ENCODE data around the gene CLASP2.

Gene CLASP2

DNA sequence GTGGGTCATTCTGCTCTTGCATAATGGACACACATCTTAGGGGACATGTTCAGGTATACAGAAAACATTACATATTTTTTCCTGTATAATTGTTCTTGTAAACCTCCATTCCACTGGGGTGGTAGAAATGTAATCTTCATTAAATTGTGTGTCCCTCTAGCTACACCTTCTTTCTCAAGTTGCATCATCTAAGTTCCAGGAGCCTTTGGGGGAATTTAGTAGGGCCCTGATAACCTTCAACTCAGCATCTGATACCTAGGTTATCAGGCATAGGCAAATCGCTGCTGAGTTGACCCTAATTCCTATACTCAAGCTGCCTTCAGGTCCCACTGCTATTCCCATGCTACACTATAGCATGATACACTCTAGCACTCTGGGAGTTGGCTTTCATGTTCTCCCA is 19.1 kb upstream of the CLASP2 start:
- Histone ChIP-seq H3K4me2 (ENCODE audit: insufficient read depth, low read length, poor library complexity, severe bottlenecking) (no peak overlapping the region), H2AFZ (ENCODE audit: low read length) (no peak overlapping the region), H3K9me3 (replicated peaks in 1 of 2; ENCODE audit: control insufficient read depth in 2 of 2, insufficient read depth in 1 of 2, low read depth in 1 of 2, low read length in 2 of 2) (no peaks in the 10 kb centered on the region), H3K27ac (replicated peaks; ENCODE audit: low read length) (no peak overlapping the region), H3K27me3 (ENCODE audit: control insufficient read depth in 3 of 3, insufficient read depth in 3 of 3, low read depth in 1 of 3, low read length in 3 of 3) (peaks cover 0 to 4% (median 0%) of the 10 kb centered on the region in 3 experiments), H3K79me1 (ENCODE audit: low read depth, low read length) (no peaks in the 10 kb centered on the region), H3K4me3 (ENCODE audit: low read length in 2 of 2) (no peak overlapping the region), H2AK5ac (ENCODE audit: low read depth, low read length) (no peak overlapping the region), H4K91ac (ENCODE audit: low read depth, low read length, poor library complexity) (no peak overlapping the region), H3K4ac (ENCODE audit: low read length) (no peak overlapping the region), H4K8ac (ENCODE audit: low read depth, low read length) (no peak overlapping the region), H3K18ac (ENCODE audit: low read length) (no peak overlapping the region), H2BK15ac (ENCODE audit: low read length) (no peak overlapping the region), H3K36me3 (replicated peaks in 1 of 2; ENCODE audit: control insufficient read depth in 2 of 2, insufficient read depth in 2 of 2, low read length in 2 of 2) (no peaks in the 10 kb centered on the region), H2BK5ac (ENCODE audit: low read length) (no peak overlapping the region), H2BK120ac (ENCODE audit: low read depth, low read length) (no peak overlapping the region), H3K4me1 (ENCODE audit: control insufficient read depth in 2 of 2, insufficient read depth in 1 of 2, low read depth in 1 of 2, low read length in 2 of 2) (no peaks in the 10 kb centered on the region), H3K14ac (ENCODE audit: low read length) (no peak overlapping the region), H2BK12ac (ENCODE audit: low read length) (no peak overlapping the region), H3K9ac (ENCODE audit: low read depth, low read length, poor library complexity) (no peak overlapping the region), H3K23ac (ENCODE audit: low read depth, low read length, poor library complexity) (no peak overlapping the region)
- no CpG with 5 or more reads among the region's 1 CpG for WGBS, 2 donors (ENCODE audit: extremely low coverage in 2 of 2, insufficient read length in 2 of 2, insufficient replicate concordance in 1 of 2)
- DNase-seq (ENCODE audit: low spot score): no peak

- H3K4ac ChIP-seq (ENCODE audit: low read length): no peak overlapping the region
- peaks cover 0 to 5% of the 10 kb centered on the region in 2 donors for H3K9me3 ChIP-seq (replicated peaks in 1 of 2; ENCODE audit: control insufficient read depth in 2 of 2, insufficient read depth in 1 of 2, low read depth in 1 of 2, low read length in 2 of 2)
- H3K36me3 ChIP-seq (replicated peaks in 1 of 2; ENCODE audit: control insufficient read depth in 2 of 2, insufficient read depth in 2 of 2, low read length in 2 of 2): no peaks in the 10 kb centered on the region
- H2BK5ac ChIP-seq (ENCODE audit: low read length): no peak overlapping the region
- H3K27ac ChIP-seq (replicated peaks; ENCODE audit: low read length): no peak overlapping the region
- H4K8ac ChIP-seq (ENCODE audit: low read depth, low read length): no peak overlapping the region
- DNase-seq (ENCODE audit: low spot score): no peak
- H2AFZ ChIP-seq (ENCODE audit: low read length): no peak overlapping the region
- no peak overlapping the region for H3K14ac ChIP-seq (ENCODE audit: low read length)
- H2BK15ac ChIP-seq (ENCODE audit: low read length): no peak overlapping the region
- WGBS, 2 donors (ENCODE audit: extremely low coverage in 2 of 2, insufficient read length in 2 of 2, insufficient replicate concordance in 1 of 2): no CpG with 5 or more reads among the region's 3 CpGs
- H2BK12ac ChIP-seq (ENCODE audit: low read length): no peak overlapping the region
- H2AK5ac ChIP-seq (ENCODE audit: low read depth, low read length): no peak overlapping the region
- no peaks in the 10 kb centered on the region for H3K4me1 ChIP-seq (ENCODE audit: control insufficient read depth in 2 of 2, insufficient read depth in 1 of 2, low read depth in 1 of 2, low read length in 2 of 2)
- peaks cover 0 to 3% (median 0%) of the 10 kb centered on the region in 3 experiments for H3K27me3 ChIP-seq (ENCODE audit: control insufficient read depth in 3 of 3, insufficient read depth in 3 of 3, low read depth in 1 of 3, low read length in 3 of 3)
- no peak overlapping the region for H3K4me2 ChIP-seq (ENCODE audit: insufficient read depth, low read length, poor library complexity, severe bottlenecking)
- no peak overlapping the region for H3K9ac ChIP-seq (ENCODE audit: low read depth, low read length, poor library complexity)
- no peak overlapping the region for H2BK120ac ChIP-seq (ENCODE audit: low read depth, low read length)
- H4K91ac ChIP-seq (ENCODE audit: low read depth, low read length, poor library complexity): no peak overlapping the region
- no peak overlapping the region for H3K4me3 ChIP-seq (ENCODE audit: low read length in 2 of 2)
- no peaks in the 10 kb centered on the region for H3K79me1 ChIP-seq (ENCODE audit: low read depth, low read length)
- H3K18ac ChIP-seq (ENCODE audit: low read length): no peak overlapping the region
- no peak overlapping the region for H3K23ac ChIP-seq (ENCODE audit: low read depth, low read length, poor library complexity)
These were observed 14.3 kb upstream of the CLASP2 start for GRCh38 chr3:33732394-33732793.

GRCh38 chr3:33729993-33730392 is 11.9 kb upstream of the CLASP2 start:
- H3K27me3 ChIP-seq (ENCODE audit: control insufficient read depth in 3 of 3, insufficient read depth in 3 of 3, low read depth in 1 of 3, low read length in 3 of 3): no peaks in the 10 kb centered on the region
- no peak for DNase-seq (ENCODE audit: low spot score)
- H3K4me3 ChIP-seq (ENCODE audit: low read length in 2 of 2): no peak overlapping the region
- no peaks in the 10 kb centered on the region for H3K36me3 ChIP-seq (replicated peaks in 1 of 2; ENCODE audit: control insufficient read depth in 2 of 2, insufficient read depth in 2 of 2, low read length in 2 of 2)
- no peak overlapping the region for H2BK15ac ChIP-seq (ENCODE audit: low read length)
- no peak overlapping the region for H4K8ac ChIP-seq (ENCODE audit: low read depth, low read length)
- H3K4me2 ChIP-seq (ENCODE audit: insufficient read depth, low read length, poor library complexity, severe bottlenecking): no peak overlapping the region
- no peak overlapping the region for H2BK12ac ChIP-seq (ENCODE audit: low read length)
- H3K9me3 ChIP-seq (replicated peaks in 1 of 2; ENCODE audit: control insufficient read depth in 2 of 2, insufficient read depth in 1 of 2, low read depth in 1 of 2, low read length in 2 of 2): peaks cover 0 to 5% of the 10 kb centered on the region in 2 donors
- no peaks in the 10 kb centered on the region for H3K4me1 ChIP-seq (ENCODE audit: control insufficient read depth in 2 of 2, insufficient read depth in 1 of 2, low read depth in 1 of 2, low read length in 2 of 2)
- H3K23ac ChIP-seq (ENCODE audit: low read depth, low read length, poor library complexity): no peak overlapping the region
- no peak overlapping the region for H3K27ac ChIP-seq (replicated peaks; ENCODE audit: low read length)
- no peak overlapping the region for H3K14ac ChIP-seq (ENCODE audit: low read length)
- no peak overlapping the region for H2AFZ ChIP-seq (ENCODE audit: low read length)
- no peak overlapping the region for H3K18ac ChIP-seq (ENCODE audit: low read length)
- H2BK5ac ChIP-seq (ENCODE audit: low read length): no peak overlapping the region
- no peaks in the 10 kb centered on the region for H3K79me1 ChIP-seq (ENCODE audit: low read depth, low read length)
- no peak overlapping the region for H2BK120ac ChIP-seq (ENCODE audit: low read depth, low read length)
- no peak overlapping the region for H2AK5ac ChIP-seq (ENCODE audit: low read depth, low read length)
- no peak overlapping the region for H4K91ac ChIP-seq (ENCODE audit: low read depth, low read length, poor library complexity)
- no CpG with 5 or more reads among the region's 3 CpGs for WGBS, 2 donors (ENCODE audit: extremely low coverage in 2 of 2, insufficient read length in 2 of 2, insufficient replicate concordance in 1 of 2)
- no peak overlapping the region for H3K4ac ChIP-seq (ENCODE audit: low read length)
- no peak overlapping the region for H3K9ac ChIP-seq (ENCODE audit: low read depth, low read length, poor library complexity)

DNA sequence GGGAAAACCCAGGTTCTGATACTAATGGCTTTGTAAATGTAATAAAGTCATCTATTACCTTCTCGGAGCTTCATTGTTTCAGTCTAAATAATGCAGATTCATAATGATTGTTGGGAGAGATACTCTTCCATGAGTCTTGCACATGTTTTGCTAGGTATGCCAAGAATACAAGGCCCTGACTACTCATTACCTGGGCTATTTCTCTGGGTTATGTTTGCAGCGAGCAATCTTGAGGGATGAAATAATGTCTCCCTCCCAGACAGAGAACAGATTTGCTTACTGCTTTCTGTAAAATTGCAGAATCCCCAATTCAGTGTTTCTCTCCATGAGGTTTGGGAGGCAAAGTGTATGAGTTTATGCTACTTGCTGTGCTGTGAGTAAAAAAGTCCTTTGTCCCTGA is 6.2 kb upstream of the CLASP2 start:
- no peak overlapping the region for H2BK12ac ChIP-seq (ENCODE audit: low read length)
- no peak overlapping the region for H4K8ac ChIP-seq (ENCODE audit: low read depth, low read length)
- no peak overlapping the region for H2AFZ ChIP-seq (ENCODE audit: low read length)
- no peak overlapping the region for H2BK5ac ChIP-seq (ENCODE audit: low read length)
- H3K36me3 ChIP-seq (replicated peaks in 1 of 2; ENCODE audit: control insufficient read depth in 2 of 2, insufficient read depth in 2 of 2, low read length in 2 of 2): no peaks in the 10 kb centered on the region
- H3K4me2 ChIP-seq (ENCODE audit: insufficient read depth, low read length, poor library complexity, severe bottlenecking): no peak overlapping the region
- H4K91ac ChIP-seq (ENCODE audit: low read depth, low read length, poor library complexity): no peak overlapping the region
- no peaks in the 10 kb centered on the region for H3K9me3 ChIP-seq (replicated peaks in 1 of 2; ENCODE audit: control insufficient read depth in 2 of 2, insufficient read depth in 1 of 2, low read depth in 1 of 2, low read length in 2 of 2)
- no peak for DNase-seq (ENCODE audit: low spot score)
- H3K9ac ChIP-seq (ENCODE audit: low read depth, low read length, poor library complexity): no peak overlapping the region
- no peak overlapping the region for H3K14ac ChIP-seq (ENCODE audit: low read length)
- no peak overlapping the region for H3K27ac ChIP-seq (replicated peaks; ENCODE audit: low read length)
- H2AK5ac ChIP-seq (ENCODE audit: low read depth, low read length): no peak overlapping the region
- H3K4me1 ChIP-seq (ENCODE audit: control insufficient read depth in 2 of 2, insufficient read depth in 1 of 2, low read depth in 1 of 2, low read length in 2 of 2): no peaks in the 10 kb centered on the region
- no peak overlapping the region for H3K23ac ChIP-seq (ENCODE audit: low read depth, low read length, poor library complexity)
- no peak overlapping the region for H2BK15ac ChIP-seq (ENCODE audit: low read length)
- no peak overlapping the region for H2BK120ac ChIP-seq (ENCODE audit: low read depth, low read length)
- WGBS, 2 donors (ENCODE audit: extremely low coverage in 2 of 2, insufficient read length in 2 of 2, insufficient replicate concordance in 1 of 2): no CpG with 5 or more reads among the region's 2 CpGs
- H3K4me3 ChIP-seq (ENCODE audit: low read length in 2 of 2): no peak overlapping the region
- no peaks in the 10 kb centered on the region for H3K27me3 ChIP-seq (ENCODE audit: control insufficient read depth in 3 of 3, insufficient read depth in 3 of 3, low read depth in 1 of 3, low read length in 3 of 3)
- H3K4ac ChIP-seq (ENCODE audit: low read length): no peak overlapping the region
- no peaks in the 10 kb centered on the region for H3K79me1 ChIP-seq (ENCODE audit: low read depth, low read length)
- H3K18ac ChIP-seq (ENCODE audit: low read length): no peak overlapping the region

Data from neuronal stem cell (in vitro differentiated cells).